PC-3 (cell line): ENCODE data around the gene POLDIP3.

Experiments used
- EZH2 ChIP-seq: fragments of 300-600 bp; sonication (generic); IDR thresholded peaks from one replicate; pipeline ENCODE4 v1.6.1; 2017; ENCODE audit warnings: antibody characterized with exemption, mild to moderate bottlenecking, low read length; ENCODE audit not compliant: unreplicated experiment
- EZH2phosphoT487 ChIP-seq: fragments of 300-600 bp; sonication (generic); IDR thresholded peaks from 2 replicates; pipeline ENCODE4 v1.6.1; 2018; ENCODE audit warnings: mild to moderate bottlenecking, antibody characterized with exemption, low read length, borderline replicate concordance
- TF ChIP-seq, protein P1 (sequence below): fragments of 300-600 bp; sonication (generic); conservative IDR thresholded peaks from 2 replicates; pipeline ENCODE4 v1.5.1; 2017; ENCODE audit warnings: antibody characterized with exemption, low read depth, mild to moderate bottlenecking, low read length

DNA sequence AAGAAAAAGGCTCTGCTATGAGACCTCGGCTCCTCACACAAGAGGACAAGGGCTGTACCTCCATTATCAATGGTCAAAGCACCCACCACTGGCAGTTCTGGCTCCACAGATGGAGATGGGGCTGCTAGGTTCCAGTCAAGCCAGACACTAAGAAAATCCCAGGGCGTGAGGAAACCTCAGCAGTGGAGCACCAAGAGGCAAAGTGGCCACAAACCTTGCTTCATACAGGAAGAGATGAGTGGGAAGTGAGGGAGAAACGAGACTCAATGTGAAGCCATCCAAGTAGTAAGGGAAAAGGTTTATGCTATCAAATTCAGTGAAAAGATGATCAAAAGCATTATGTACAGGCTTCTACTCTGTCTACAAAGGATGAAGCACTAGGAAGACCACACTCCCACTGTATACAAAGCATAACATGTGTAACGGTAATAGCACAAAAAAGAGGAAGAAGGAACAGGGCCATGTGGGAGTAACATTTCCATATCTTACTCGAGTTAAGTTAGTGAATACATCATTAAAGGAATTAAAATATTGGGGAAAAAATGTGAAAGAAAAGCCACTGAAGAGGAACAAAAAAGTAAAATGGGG lies 27.0 kb downstream of the POLDIP3 start:
- TF ChIP-seq, protein P1, sequence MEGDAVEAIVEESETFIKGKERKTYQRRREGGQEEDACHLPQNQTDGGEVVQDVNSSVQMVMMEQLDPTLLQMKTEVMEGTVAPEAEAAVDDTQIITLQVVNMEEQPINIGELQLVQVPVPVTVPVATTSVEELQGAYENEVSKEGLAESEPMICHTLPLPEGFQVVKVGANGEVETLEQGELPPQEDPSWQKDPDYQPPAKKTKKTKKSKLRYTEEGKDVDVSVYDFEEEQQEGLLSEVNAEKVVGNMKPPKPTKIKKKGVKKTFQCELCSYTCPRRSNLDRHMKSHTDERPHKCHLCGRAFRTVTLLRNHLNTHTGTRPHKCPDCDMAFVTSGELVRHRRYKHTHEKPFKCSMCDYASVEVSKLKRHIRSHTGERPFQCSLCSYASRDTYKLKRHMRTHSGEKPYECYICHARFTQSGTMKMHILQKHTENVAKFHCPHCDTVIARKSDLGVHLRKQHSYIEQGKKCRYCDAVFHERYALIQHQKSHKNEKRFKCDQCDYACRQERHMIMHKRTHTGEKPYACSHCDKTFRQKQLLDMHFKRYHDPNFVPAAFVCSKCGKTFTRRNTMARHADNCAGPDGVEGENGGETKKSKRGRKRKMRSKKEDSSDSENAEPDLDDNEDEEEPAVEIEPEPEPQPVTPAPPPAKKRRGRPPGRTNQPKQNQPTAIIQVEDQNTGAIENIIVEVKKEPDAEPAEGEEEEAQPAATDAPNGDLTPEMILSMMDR: no peak
- no peak for TF ChIP-seq EZH2
- TF ChIP-seq EZH2phosphoT487: no peak
